Glutamatergic neuron (in vitro differentiated cells): ENCODE results near the gene SLC25A44. TPM values are rescaled to one million over a fixed set of nuclear protein-coding genes. Genes with fewer than 3 reads are reported as not detected.

Source experiments
- DNase-seq: peaks from one replicate; pipeline ENCODE4 v3.0.0; 2022
- H3K27ac Mint-ChIP-seq: one replicate; pipeline ENCODE4 v1.8.0; 2020; ENCODE audit warnings: mild to moderate bottlenecking, mixed read lengths, inconsistent platforms; ENCODE audit not compliant: unreplicated experiment
- H3K27me3 Mint-ChIP-seq: one replicate; pipeline ENCODE4 v1.8.0; 2020; ENCODE audit warnings: mild to moderate bottlenecking, moderate library complexity, mixed read lengths, inconsistent platforms; ENCODE audit not compliant: unreplicated experiment
- H3K36me3 Mint-ChIP-seq: one replicate; pipeline ENCODE4 v1.8.0; 2020; ENCODE audit warnings: mild to moderate bottlenecking, mixed read lengths, inconsistent platforms; ENCODE audit not compliant: unreplicated experiment
- H3K4me1 Mint-ChIP-seq: one replicate; pipeline ENCODE4 v1.8.0; 2020; ENCODE audit warnings: mild to moderate bottlenecking, low read depth, mixed read lengths, inconsistent platforms; ENCODE audit not compliant: unreplicated experiment
- H3K4me3 Mint-ChIP-seq: one replicate; pipeline ENCODE4 v1.8.0; 2020; ENCODE audit warnings: mild to moderate bottlenecking, mixed read lengths, inconsistent platforms; ENCODE audit not compliant: unreplicated experiment
- H3K9me3 Mint-ChIP-seq: one replicate; pipeline ENCODE4 v1.8.0; 2020; ENCODE audit warnings: mild to moderate bottlenecking, moderate library complexity, mixed read lengths, inconsistent platforms; ENCODE audit not compliant: unreplicated experiment
- total RNA-seq: library from RNA; stranded (reverse); fragmentation: NEBNext Ultra II Directional; extraction: Animal tissue kit (Norgen Biotek cat#: 25700); gene quantifications from one replicate; pipeline ENCODE4 v1.2.1, GENCODE V29; 2021; ENCODE audit not compliant: unreplicated experiment
- TF ChIP-seq, protein P1 (sequence below): fragments of 200-600 bp; sonication (generic); IDR thresholded peaks from one replicate; pipeline ENCODE4 v1.5.0; 2021; ENCODE audit not compliant: partially characterized antibody, unreplicated experiment

SLC25A44 gene
- total RNA-seq, 1 donor from 2014 or later, result 66.0 TPM

DNA sequence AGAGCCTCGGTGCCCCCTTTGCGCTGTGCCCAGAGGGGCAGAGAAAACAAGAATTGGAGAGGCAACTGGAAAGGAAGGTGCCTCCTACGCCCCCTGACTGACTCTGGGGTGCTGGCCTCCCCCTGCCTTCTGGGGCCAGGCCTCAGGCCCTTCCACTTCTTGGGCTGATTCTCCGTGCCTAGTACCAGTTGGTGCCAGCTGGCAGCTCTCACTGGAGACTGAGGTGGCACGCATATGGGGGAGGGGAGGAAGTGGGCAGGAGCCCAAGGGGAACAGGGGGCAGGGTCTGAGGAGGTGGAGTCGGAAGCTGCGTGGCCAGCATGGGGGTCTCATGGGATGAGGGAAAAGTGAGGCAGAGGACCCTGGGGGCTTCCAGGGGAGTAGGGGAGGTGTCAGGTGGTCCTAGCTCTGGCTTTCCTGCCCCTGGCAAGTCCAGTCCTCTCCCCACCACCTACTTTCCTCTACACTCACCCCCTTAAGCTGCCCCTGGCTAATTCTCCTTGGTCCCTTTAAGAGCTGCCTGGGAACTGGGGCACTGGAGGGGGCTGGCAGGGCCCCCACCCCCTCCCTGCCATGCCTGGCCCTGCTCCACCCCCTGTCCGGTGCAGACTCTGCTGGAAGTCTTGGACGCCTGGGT is 47.0 kb upstream of the SLC25A44 start:
- TF ChIP-seq, protein P1, sequence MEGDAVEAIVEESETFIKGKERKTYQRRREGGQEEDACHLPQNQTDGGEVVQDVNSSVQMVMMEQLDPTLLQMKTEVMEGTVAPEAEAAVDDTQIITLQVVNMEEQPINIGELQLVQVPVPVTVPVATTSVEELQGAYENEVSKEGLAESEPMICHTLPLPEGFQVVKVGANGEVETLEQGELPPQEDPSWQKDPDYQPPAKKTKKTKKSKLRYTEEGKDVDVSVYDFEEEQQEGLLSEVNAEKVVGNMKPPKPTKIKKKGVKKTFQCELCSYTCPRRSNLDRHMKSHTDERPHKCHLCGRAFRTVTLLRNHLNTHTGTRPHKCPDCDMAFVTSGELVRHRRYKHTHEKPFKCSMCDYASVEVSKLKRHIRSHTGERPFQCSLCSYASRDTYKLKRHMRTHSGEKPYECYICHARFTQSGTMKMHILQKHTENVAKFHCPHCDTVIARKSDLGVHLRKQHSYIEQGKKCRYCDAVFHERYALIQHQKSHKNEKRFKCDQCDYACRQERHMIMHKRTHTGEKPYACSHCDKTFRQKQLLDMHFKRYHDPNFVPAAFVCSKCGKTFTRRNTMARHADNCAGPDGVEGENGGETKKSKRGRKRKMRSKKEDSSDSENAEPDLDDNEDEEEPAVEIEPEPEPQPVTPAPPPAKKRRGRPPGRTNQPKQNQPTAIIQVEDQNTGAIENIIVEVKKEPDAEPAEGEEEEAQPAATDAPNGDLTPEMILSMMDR, result no peak
- peak overlapping the region; percentile 68 for H3K4me3 Mint-ChIP-seq
- peaks cover 9% of the 10 kb centered on the region for H3K4me1 Mint-ChIP-seq

DNA sequence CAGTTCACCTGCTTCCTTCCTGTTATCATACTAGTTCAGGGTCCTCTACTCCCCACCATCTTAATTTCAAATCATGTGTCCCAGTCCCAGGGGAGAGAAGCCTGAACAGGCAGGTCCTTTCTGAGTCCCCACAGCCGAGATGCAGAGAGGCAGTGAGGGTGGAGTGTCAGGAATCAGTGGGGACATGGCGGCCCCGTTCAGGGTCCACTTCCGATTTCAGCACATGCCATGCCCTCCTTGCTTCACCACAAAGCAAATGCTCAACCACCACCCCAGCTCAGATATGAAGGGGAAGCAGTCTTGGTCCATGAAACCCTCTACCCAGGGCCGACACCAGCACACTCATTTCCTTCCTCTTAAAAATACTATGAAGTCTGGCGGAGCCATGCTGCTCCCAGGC is 45.7 kb upstream of the SLC25A44 start:
- Mint-ChIP-seq H3K9me3 (no peaks in the 10 kb centered on the region), H3K4me3 (no peak overlapping the region), H3K4me1 (peaks cover 9% of the 10 kb centered on the region), H3K27ac (no peak overlapping the region), H3K27me3 (peaks cover 10% of the 10 kb centered on the region), H3K36me3 (no peaks in the 10 kb centered on the region)
- DNase-seq, result no peak
- TF ChIP-seq, protein P1, result no peak

More for the DNA sequence above, 47.0 kb upstream of the SLC25A44 start:
- Mint-ChIP-seq H3K36me3 (no peaks in the 10 kb centered on the region), H3K9me3 (no peaks in the 10 kb centered on the region), H3K27ac (no peak overlapping the region), H3K27me3 (peaks cover 10% of the 10 kb centered on the region)
- no peak for DNase-seq

DNA sequence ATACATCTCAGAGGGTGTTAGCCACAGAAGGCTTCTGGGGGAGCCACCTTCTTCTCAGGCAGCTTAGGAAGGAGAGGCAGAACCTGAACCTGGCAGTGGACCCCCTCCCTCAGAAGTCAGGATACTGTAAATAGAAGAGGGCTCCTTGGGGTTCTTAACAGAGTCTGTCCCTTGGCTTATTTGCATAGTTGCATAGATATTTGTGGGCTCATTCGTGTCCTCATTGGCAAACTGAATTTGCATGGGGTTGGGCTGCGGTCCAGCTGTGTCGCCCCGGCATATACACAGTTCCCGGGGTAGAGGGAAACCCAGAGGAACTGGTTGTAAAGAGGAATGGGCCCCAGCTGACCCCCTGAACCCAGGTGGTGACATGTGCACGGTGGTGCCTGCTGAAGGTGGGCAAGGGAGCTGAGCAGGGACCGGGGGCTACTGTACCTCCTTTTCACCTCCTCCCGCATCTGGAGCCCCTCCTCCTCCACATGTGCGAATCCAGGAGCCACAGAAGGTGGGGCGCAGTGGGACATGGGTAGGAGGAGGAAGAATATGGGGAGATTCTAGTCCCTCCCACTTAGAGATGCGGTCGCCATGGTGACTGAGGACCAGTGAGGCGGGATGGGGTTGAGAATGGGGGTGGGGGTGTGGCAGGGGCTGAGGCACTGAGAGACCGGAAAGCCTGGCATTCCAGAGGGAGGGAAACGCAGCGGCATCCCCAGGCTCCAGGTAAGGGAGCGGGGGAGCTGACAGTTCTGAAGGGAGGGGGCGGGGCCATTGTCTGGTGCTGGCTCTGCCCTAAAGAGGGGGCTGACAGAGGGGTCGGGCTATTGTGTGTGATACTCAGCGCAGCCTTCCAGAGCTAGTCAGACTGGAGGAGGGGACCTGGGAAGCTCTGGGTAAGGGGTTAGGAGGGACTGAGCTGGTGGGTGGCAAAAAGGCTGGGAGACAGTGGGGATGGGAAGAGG is 44.3 kb upstream of the SLC25A44 start:
- TF ChIP-seq, protein P1, result no peak
- DNase-seq, result no peak
- H3K27ac Mint-ChIP-seq, result no peak overlapping the region
- peaks cover 7% of the 10 kb centered on the region for H3K27me3 Mint-ChIP-seq
- peaks cover 2% of the 10 kb centered on the region for H3K9me3 Mint-ChIP-seq
- H3K4me1 Mint-ChIP-seq, result peaks cover 9% of the 10 kb centered on the region
- H3K36me3 Mint-ChIP-seq, result no peaks in the 10 kb centered on the region
- H3K4me3 Mint-ChIP-seq, result peak overlapping the region; percentile 43

DNA sequence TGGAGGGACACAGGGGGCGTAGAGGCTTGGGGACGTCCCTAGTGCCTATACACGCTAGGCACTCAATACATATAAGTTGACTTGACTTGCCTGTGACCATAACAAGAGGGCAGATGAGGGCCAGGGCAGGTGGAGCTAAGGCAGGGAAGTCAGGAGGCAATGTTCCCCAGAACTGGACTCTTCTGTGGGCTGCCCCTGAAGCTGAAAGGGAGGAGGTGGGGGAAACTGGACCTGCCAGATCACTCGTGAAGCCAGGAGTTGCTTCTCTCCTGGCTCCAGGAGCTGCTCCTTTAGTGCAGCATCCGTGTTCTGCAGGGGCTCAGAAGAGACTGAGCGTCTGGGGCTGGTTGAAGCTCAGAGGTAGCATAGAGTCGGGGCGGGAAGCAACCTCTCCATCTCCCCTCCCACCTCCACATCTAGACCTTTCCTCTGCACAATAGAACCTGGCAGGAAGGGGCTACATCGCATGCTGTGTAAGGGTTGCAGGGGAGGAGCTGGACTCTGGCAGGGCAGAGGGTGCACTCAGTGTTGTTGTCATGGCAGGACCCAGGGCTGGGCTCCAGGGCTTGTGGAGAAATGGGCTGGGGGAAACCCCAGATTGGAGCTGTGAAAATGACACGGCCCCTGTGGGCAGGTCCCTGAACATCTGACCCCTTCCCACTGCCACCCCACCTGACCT is 43.4 kb upstream of the SLC25A44 start:
- TF ChIP-seq, protein P1, result no peak
- Mint-ChIP-seq H3K27me3 (peaks cover 7% of the 10 kb centered on the region), H3K36me3 (no peaks in the 10 kb centered on the region), H3K4me1 (peaks cover 9% of the 10 kb centered on the region), H3K9me3 (peaks cover 2% of the 10 kb centered on the region), H3K27ac (no peak overlapping the region), H3K4me3 (peak overlapping the region; percentile 43)
- no peak for DNase-seq
